OCI-LY7 (cell line): ENCODE data around the gene CLEC6A.

ENCODE experiments used
- CTCF ChIP-seq: fragments of 200-600 bp; sonication (generic); conservative IDR thresholded peaks from 2 replicates; pipeline ENCODE4 v1.5.1; 2014; ENCODE audit warnings: mild to moderate bottlenecking, antibody characterized with exemption, low read length, moderate library complexity, mixed read lengths
- EZH2phosphoT487 ChIP-seq: fragments of 200-600 bp; sonication (generic); IDR thresholded peaks from 2 replicates; pipeline ENCODE4 v1.6.1; 2018; ENCODE audit warnings: low read depth, borderline replicate concordance, mild to moderate bottlenecking, mixed run types, antibody characterized with exemption, low read length, moderate library complexity, mixed read lengths

GRCh38 chr12:8449355-8449859 is 6.4 kb upstream of the CLEC6A start:
- no peak for TF ChIP-seq CTCF
- no peak for TF ChIP-seq EZH2phosphoT487
